Activated CD4-positive, CD25-positive, alpha-beta regulatory T cell treated with anti-CD3 and anti-CD28 coated beads, Interleukin-2, amount 50 U/mL, for 24 hours (primary cell): Measurements from ENCODE around the gene CACNA1A.
"Not testable (repeated sequence)": the region's sequence is repeated elsewhere in the genome, so short reads cannot be mapped to it uniquely, and the experiment has no call there.

Source experiments
- ATAC-seq, 2 donors: fragments of 150-1000 bp; cut with Tn5 transposase; one replicate each; pipeline ENCODE4 v1.10.0; 2021; ENCODE audit warnings: mild to moderate bottlenecking in 1 of 2, moderate library complexity in 1 of 2

The CACNA1A gene

GRCh38 chr19:13267889-13268288 is 238.4 kb downstream of the CACNA1A start:
- ATAC-seq, result no peak

GRCh38 chr19:13267131-13267530 is 239.1 kb downstream of the CACNA1A start:
- no peak for ATAC-seq

GRCh38 chr19:13262450-13262849 is 243.8 kb downstream of the CACNA1A start:
- peak in 1 of 2 donors; percentile 14 for ATAC-seq

GRCh38 chr19:13260883-13261653 is 245.2 kb downstream of the CACNA1A start:
- peak; percentile 96 for ATAC-seq

GRCh38 chr19:13256918-13257317 is 249.4 kb downstream of the CACNA1A start:
- ATAC-seq, result no peak

- not testable (repeated sequence) for ATAC-seq
Observed at GRCh38 chr19:13256398-13256797, 249.9 kb downstream of the CACNA1A start.

- no peak for ATAC-seq
Observed at GRCh38 chr19:13255719-13256059, 250.6 kb downstream of the CACNA1A start.

- no peak for ATAC-seq
Observed at GRCh38 chr19:13255041-13255718, 251.1 kb downstream of the CACNA1A start.

GRCh38 chr19:13252569-13253335 is 253.5 kb downstream of the CACNA1A start:
- no peak for ATAC-seq

GRCh38 chr19:13244920-13245319 is 261.4 kb downstream of the CACNA1A start:
- ATAC-seq, result no peak

GRCh38 chr19:13241231-13242104 is 264.8 kb downstream of the CACNA1A start:
- peak; percentile 35 to 44 for ATAC-seq

- no peak for ATAC-seq
Observed at GRCh38 chr19:13240312-13241022, 265.8 kb downstream of the CACNA1A start.

- ATAC-seq, result no peak
Observed at GRCh38 chr19:13238891-13239534, 267.3 kb downstream of the CACNA1A start.

GRCh38 chr19:13234518-13234917 is 271.8 kb downstream of the CACNA1A start:
- peak; percentile 61 to 68 for ATAC-seq

- ATAC-seq, result no peak
Observed at GRCh38 chr19:13231663-13232062, 274.6 kb downstream of the CACNA1A start.

GRCh38 chr19:13229246-13229645 is 277.0 kb downstream of the CACNA1A start:
- no peak for ATAC-seq

- ATAC-seq, result no peak
Observed at GRCh38 chr19:13228561-13228960, 277.7 kb downstream of the CACNA1A start.

GRCh38 chr19:13226983-13227382 is 279.3 kb downstream of the CACNA1A start:
- ATAC-seq, result no peak

GRCh38 chr19:13225973-13226865 is 280.1 kb downstream of the CACNA1A start:
- no peak for ATAC-seq

- no peak for ATAC-seq
Observed at GRCh38 chr19:13225085-13225484, 281.2 kb downstream of the CACNA1A start.
